ENCODE results near the gene TNFSF11. TPM values are rescaled to one million over a fixed set of nuclear protein-coding genes. Genes with fewer than 3 reads are reported as not detected.

Gene TNFSF11
- total and polyA plus RNA-seq, 2 of the 4 experiments (the other 2 are of a cell fraction): not detected

- Histone ChIP-seq H2AFZ (replicated peaks; ENCODE audit: low read length, poor library complexity) (no peak overlapping the region), H2BK5ac (ENCODE audit: low read depth, low read length, poor library complexity, severe bottlenecking) (no peak overlapping the region), H3K27me3 (ENCODE audit: control insufficient read depth, insufficient read depth, low read length) (peaks cover 28% of the 10 kb centered on the region), H4K5ac (ENCODE audit: low read depth, low read length) (no peak overlapping the region), H2BK20ac (ENCODE audit: low read depth, low read length) (no peak overlapping the region), H3K36me3 (ENCODE audit: control insufficient read depth, insufficient read depth, low read length) (no peaks in the 10 kb centered on the region), H2BK120ac (ENCODE audit: low read depth, low read length) (no peak overlapping the region), H2AK9ac (replicated peaks; ENCODE audit: low read depth, low read length, poor library complexity) (no peak overlapping the region), H3K14ac (replicated peaks; ENCODE audit: low read depth, low read length) (no peak overlapping the region), H3K4me3 (ENCODE audit: insufficient read depth, low read depth, low read length) (no peak overlapping the region), H4K20me1 (ENCODE audit: insufficient read depth, low read length) (no peaks in the 10 kb centered on the region), H3K4me2 (ENCODE audit: low read depth, low read length) (no peak overlapping the region), H4K91ac (ENCODE audit: insufficient read depth, low read depth, low read length) (no peak overlapping the region), H3K27ac (ENCODE audit: insufficient read depth, low read length) (no peak overlapping the region), H3K23ac (ENCODE audit: low read depth, low read length) (no peak overlapping the region), H2BK15ac (ENCODE audit: low read depth, low read length) (no peak overlapping the region), H3K4me1 (ENCODE audit: control insufficient read depth, insufficient read depth, low read length) (no peaks in the 10 kb centered on the region), H3K9me1 (ENCODE audit: insufficient read depth, low read length) (no peaks in the 10 kb centered on the region), H3K9ac (ENCODE audit: low read depth, low read length) (no peak overlapping the region), H3K9me3 (ENCODE audit: control insufficient read depth, insufficient read depth, low read length) (no peaks in the 10 kb centered on the region), H3K79me1 (ENCODE audit: low read depth in 1 of 2, low read length in 2 of 2) (no peaks in the 10 kb centered on the region), H3K4ac (ENCODE audit: low read depth, low read length) (no peak overlapping the region), H3K56ac (ENCODE audit: extremely low read depth, insufficient read depth, low read length) (no peak overlapping the region), H4K8ac (ENCODE audit: low read depth in 2 of 2, low read length in 2 of 2) (no peak overlapping the region), H2AK5ac (ENCODE audit: low read depth, low read length) (no peak overlapping the region), H3K18ac (ENCODE audit: low read depth, low read length) (no peak overlapping the region)
- ChIA-PET CTCF (no interaction called here), POLR2A (ENCODE audit: unreplicated experiment) (no interaction called here)
- intact Hi-C loops (cut with micrococcal nuclease) (no loop called here), in situ Hi-C loops (cut with MboI; ENCODE audit: low sequenced_read_pairs) (no loop called here), dilution Hi-C loops (cut with HindIII; ENCODE audit: low sequenced_read_pairs, unreplicated experiment) (no loop called here)
- BruUV-seq (replicated peaks): no TSS peak
- DNase-seq: no peak
- no peak for ATAC-seq (ENCODE audit: low read depth)
- TF ChIP-seq CEBPB (IDR thresholded peaks at IDR 0.05; ENCODE audit: low read depth, low read length) (peak; percentile 75), RAD21 (IDR thresholded peaks at IDR 0.05; ENCODE audit: low read length) (no peak), RCOR1 (IDR thresholded peaks at IDR 0.05; ENCODE audit: insufficient replicate concordance, low read length) (no peak)
- no CpG with 5 or more reads among the region's 5 CpGs for WGBS, 2 experiments (ENCODE audit: extremely low coverage in 2 of 2, insufficient read length in 1 of 2)
Observed at GRCh38 chr13:42628666-42629065, 54.7 kb downstream of the TNFSF11 start.

All from IMR-90 (cell line).